Fibroblast of villous mesenchyme (primary cell): ENCODE data around the gene PFKFB1. TPM values are rescaled to one million over a fixed set of nuclear protein-coding genes. Genes with fewer than 3 reads are reported as not detected.

ENCODE experiments used
- DNase-seq: peaks from one replicate; pipeline ENCODE4 v3.0.0-alpha.2; 2010; ENCODE audit warnings: low read depth
- H3K4me3 ChIP-seq: 2 replicates; pipeline ENCODE4 v1.5.1; 2011; ENCODE audit warnings: low read depth, mild to moderate bottlenecking, low read length
- CTCF ChIP-seq: IDR thresholded peaks from 2 replicates; pipeline ENCODE4 v1.5.1; 2012; ENCODE audit warnings: low read depth, mild to moderate bottlenecking, low read length; ENCODE audit not compliant: insufficient read depth
- total RNA-seq: library from RNA; depleted of rRNA; stranded (reverse); fragments of >200 nt; gene quantifications from 2 replicates; pipeline ENCODE4 v1.2.3, GENCODE V29; 2012

PFKFB1 gene
- total RNA-seq, 1 donor = under 0.01 TPM

GRCh38 chrX:55028040-55028439 lies 34.1 kb upstream of the PFKFB1 start:
- TF ChIP-seq CTCF = no peak
- no peak overlapping the region for H3K4me3 ChIP-seq
- DNase-seq = no peak

- DNase-seq = no peak
- no peak for TF ChIP-seq CTCF
- H3K4me3 ChIP-seq = no peak overlapping the region
These were observed 32.9 kb upstream of the PFKFB1 start for GRCh38 chrX:55026840-55027239.

- no peak for TF ChIP-seq CTCF
- DNase-seq = no peak
- H3K4me3 ChIP-seq = no peak overlapping the region
These were observed 32.2 kb upstream of the PFKFB1 start for GRCh38 chrX:55026143-55026542.

GRCh38 chrX:55014897-55015299 lies 20.9 kb upstream of the PFKFB1 start:
- no peak for TF ChIP-seq CTCF
- DNase-seq = no peak
- H3K4me3 ChIP-seq = no peak overlapping the region

GRCh38 chrX:55011294-55011693 lies 17.3 kb upstream of the PFKFB1 start:
- no peak for DNase-seq
- TF ChIP-seq CTCF = peak; percentile 45

GRCh38 chrX:55008571-55009358 lies 14.8 kb upstream of the PFKFB1 start:
- TF ChIP-seq CTCF = no peak
- peak; percentile 47 for DNase-seq

More at GRCh38 chrX:55011294-55011693, 17.3 kb upstream of the PFKFB1 start:
- no peak overlapping the region for H3K4me3 ChIP-seq

GRCh38 chrX:55007656-55008055 lies 13.7 kb upstream of the PFKFB1 start:
- no peak overlapping the region for H3K4me3 ChIP-seq
- peak; percentile 57 for DNase-seq
- TF ChIP-seq CTCF = no peak

More at GRCh38 chrX:55008571-55009358, 14.8 kb upstream of the PFKFB1 start:
- no peak overlapping the region for H3K4me3 ChIP-seq
